Endothelial cell (in vitro differentiated cells): Measurements from ENCODE around the gene LEMD3. TPM values are rescaled to one million over a fixed set of nuclear protein-coding genes. Genes with fewer than 3 reads are reported as not detected.

ENCODE experiments used
- DNase-seq: peaks from one replicate; pipeline ENCODE4 v3.0.0; 2021; ENCODE audit warnings: low spot score
- H3K27ac Mint-ChIP-seq: one replicate; pipeline ENCODE4 v1.8.0; 2021; ENCODE audit warnings: mixed read lengths, inconsistent platforms; ENCODE audit not compliant: unreplicated experiment
- H3K27me3 Mint-ChIP-seq: one replicate; pipeline ENCODE4 v1.8.0; 2021; ENCODE audit warnings: mild to moderate bottlenecking, moderate library complexity, mixed read lengths, inconsistent platforms; ENCODE audit not compliant: unreplicated experiment
- H3K36me3 Mint-ChIP-seq: one replicate; pipeline ENCODE4 v1.8.0; 2021; ENCODE audit warnings: mild to moderate bottlenecking, low read depth, mixed read lengths, inconsistent platforms; ENCODE audit not compliant: unreplicated experiment
- H3K4me1 Mint-ChIP-seq: one replicate; pipeline ENCODE4 v1.8.0; 2021; ENCODE audit warnings: mild to moderate bottlenecking, mixed read lengths, inconsistent platforms; ENCODE audit not compliant: unreplicated experiment
- H3K4me3 Mint-ChIP-seq: one replicate; pipeline ENCODE4 v1.8.0; 2021; ENCODE audit warnings: mild to moderate bottlenecking, mixed read lengths, inconsistent platforms; ENCODE audit not compliant: unreplicated experiment
- H3K9me3 Mint-ChIP-seq: one replicate; pipeline ENCODE4 v1.8.0; 2021; ENCODE audit warnings: mixed read lengths, inconsistent platforms; ENCODE audit not compliant: unreplicated experiment
- total RNA-seq: library from RNA; stranded (reverse); fragmentation: NEBNext Ultra II Directional; extraction: Animal tissue kit (Norgen Biotek cat#: 25700); gene quantifications from one replicate; pipeline ENCODE4 v1.2.1, GENCODE V29; 2021; ENCODE audit not compliant: unreplicated experiment
- TF ChIP-seq, protein P1 (sequence below): fragments of 200-600 bp; sonication (generic); IDR thresholded peaks from one replicate; pipeline ENCODE4 v1.5.0; 2021; ENCODE audit warnings: antibody characterized with exemption; ENCODE audit not compliant: unreplicated experiment

The LEMD3 gene
- total RNA-seq, 1 donor from 2014 or later, result 22.1 TPM

DNA sequence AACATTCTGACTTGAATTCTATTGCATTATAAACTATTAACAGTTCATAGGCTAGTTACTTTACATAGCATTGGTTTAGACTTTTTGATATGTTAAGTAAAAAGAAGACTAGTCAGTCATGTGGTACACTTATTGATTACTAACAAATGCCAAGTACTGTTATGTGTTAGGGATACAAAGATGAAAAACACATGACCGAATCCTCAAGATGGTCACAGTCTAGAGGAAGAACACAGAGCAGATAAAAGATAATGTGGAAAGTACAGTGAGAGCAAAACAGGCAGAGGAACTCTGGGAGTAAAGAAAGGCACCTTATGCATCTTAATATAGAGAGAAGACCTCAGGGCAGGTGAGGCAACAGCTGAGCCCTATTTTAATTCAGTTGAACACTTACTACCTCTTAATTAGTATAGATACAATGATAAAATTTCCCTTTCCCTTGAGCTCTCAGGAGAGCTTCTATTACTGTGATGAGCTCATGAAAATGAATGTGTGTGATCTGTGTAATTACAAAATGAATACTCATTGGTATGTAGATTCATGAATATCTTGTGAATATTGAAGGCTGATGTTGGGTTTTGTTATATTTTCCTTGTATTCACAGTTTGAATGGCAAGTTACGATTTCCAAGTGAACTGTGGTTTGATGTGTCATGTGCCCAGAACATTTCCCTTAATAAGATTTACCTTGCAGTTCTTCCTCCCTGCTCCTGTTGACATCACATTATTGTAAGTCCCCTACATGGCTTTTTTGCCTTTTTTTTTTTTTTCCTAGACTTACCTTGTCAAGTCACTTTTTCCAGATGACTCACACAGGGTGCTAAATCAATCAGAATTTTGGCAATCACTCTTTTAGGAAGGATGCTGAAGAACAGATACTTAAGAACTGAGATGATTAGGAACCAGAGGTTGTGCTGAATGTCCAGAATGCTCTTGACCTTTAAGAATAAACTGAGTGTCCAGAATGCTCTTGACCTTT is 79.6 kb downstream of the LEMD3 start:
- DNase-seq, result no peak
- TF ChIP-seq, protein P1, sequence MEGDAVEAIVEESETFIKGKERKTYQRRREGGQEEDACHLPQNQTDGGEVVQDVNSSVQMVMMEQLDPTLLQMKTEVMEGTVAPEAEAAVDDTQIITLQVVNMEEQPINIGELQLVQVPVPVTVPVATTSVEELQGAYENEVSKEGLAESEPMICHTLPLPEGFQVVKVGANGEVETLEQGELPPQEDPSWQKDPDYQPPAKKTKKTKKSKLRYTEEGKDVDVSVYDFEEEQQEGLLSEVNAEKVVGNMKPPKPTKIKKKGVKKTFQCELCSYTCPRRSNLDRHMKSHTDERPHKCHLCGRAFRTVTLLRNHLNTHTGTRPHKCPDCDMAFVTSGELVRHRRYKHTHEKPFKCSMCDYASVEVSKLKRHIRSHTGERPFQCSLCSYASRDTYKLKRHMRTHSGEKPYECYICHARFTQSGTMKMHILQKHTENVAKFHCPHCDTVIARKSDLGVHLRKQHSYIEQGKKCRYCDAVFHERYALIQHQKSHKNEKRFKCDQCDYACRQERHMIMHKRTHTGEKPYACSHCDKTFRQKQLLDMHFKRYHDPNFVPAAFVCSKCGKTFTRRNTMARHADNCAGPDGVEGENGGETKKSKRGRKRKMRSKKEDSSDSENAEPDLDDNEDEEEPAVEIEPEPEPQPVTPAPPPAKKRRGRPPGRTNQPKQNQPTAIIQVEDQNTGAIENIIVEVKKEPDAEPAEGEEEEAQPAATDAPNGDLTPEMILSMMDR, result no peak
- no peaks in the 10 kb centered on the region for H3K9me3 Mint-ChIP-seq
- H3K36me3 Mint-ChIP-seq, result peaks cover 13% of the 10 kb centered on the region
- H3K27ac Mint-ChIP-seq, result no peak overlapping the region
- no peak overlapping the region for H3K4me3 Mint-ChIP-seq
- no peaks in the 10 kb centered on the region for H3K27me3 Mint-ChIP-seq
- H3K4me1 Mint-ChIP-seq, result no peaks in the 10 kb centered on the region

DNA sequence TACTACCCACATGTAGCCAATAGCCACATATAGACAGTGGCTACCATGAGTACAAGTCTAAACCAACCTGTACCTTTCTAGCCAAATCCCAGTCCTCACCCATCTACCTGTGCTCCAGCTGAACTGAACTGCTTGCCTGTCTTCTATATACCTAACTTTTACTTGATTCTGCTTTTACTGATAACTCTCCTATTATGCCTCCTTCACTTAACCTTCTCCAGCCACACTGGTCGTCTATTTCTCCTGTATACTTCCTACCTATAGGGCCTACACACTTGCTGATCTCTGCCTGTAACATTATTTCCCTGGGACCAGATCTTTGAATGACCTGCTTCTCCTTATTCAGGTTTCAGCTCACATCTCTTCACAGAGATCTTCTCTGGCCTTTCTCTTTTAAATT is 83.1 kb downstream of the LEMD3 start:
- no peak overlapping the region for H3K4me3 Mint-ChIP-seq
- H3K4me1 Mint-ChIP-seq, result peaks cover 4% of the 10 kb centered on the region
- no peak overlapping the region for H3K27ac Mint-ChIP-seq

DNA sequence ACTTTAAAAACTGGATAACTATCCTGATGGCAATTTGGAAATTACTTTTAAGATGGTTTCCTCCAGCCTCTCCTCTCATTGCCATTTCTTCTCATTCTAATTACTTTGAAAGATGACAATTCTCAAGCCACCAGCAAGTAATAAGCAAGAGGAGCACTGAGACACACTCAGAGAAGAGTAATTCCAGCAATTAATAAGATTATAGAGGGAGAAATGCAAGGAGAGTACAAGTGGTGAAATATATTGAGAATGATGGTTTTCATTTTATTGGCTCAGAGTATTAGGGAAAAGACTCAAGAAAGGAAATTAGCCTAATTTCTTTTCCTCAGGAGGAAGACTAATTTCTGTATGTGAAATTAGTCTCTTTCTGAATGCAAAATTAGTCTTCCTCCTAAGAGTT is 88.6 kb downstream of the LEMD3 start:
- peaks cover 3% of the 10 kb centered on the region for H3K27me3 Mint-ChIP-seq
- no peaks in the 10 kb centered on the region for H3K9me3 Mint-ChIP-seq
- no peak for DNase-seq

More for the DNA sequence above, 83.1 kb downstream of the LEMD3 start:
- peaks cover 9% of the 10 kb centered on the region for H3K36me3 Mint-ChIP-seq
- DNase-seq, result no peak
- TF ChIP-seq, protein P1, result no peak
- no peaks in the 10 kb centered on the region for H3K27me3 Mint-ChIP-seq
- H3K9me3 Mint-ChIP-seq, result no peaks in the 10 kb centered on the region

DNA sequence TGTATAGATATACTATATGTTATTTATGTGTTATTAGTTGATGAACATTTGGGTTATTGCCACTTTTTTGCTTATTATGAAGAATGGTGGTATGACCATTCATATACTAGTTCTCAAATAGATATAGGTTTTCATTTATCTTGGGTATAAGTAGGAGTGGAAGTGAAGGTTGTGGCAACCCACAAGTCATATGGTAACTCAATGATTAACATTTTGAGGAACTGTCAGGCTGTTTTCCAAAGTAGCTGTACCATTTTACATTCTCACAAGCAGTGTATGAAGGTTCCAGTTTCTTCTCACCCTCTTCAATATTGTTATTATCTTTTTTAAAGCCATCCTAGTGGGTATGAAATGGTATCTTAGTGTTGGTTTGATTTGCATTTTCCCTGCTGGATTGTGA is 90.1 kb downstream of the LEMD3 start:
- DNase-seq, result no peak
- Mint-ChIP-seq H3K4me1 (peaks cover 3% of the 10 kb centered on the region), H3K27ac (no peak overlapping the region), H3K36me3 (no peaks in the 10 kb centered on the region), H3K9me3 (no peaks in the 10 kb centered on the region), H3K27me3 (peaks cover 3% of the 10 kb centered on the region), H3K4me3 (no peak overlapping the region)
- TF ChIP-seq, protein P1, result no peak

More for the DNA sequence above, 88.6 kb downstream of the LEMD3 start:
- no peaks in the 10 kb centered on the region for H3K36me3 Mint-ChIP-seq
- peaks cover 4% of the 10 kb centered on the region for H3K4me1 Mint-ChIP-seq
- H3K4me3 Mint-ChIP-seq, result no peak overlapping the region
- no peak overlapping the region for H3K27ac Mint-ChIP-seq
- TF ChIP-seq, protein P1, result no peak

DNA sequence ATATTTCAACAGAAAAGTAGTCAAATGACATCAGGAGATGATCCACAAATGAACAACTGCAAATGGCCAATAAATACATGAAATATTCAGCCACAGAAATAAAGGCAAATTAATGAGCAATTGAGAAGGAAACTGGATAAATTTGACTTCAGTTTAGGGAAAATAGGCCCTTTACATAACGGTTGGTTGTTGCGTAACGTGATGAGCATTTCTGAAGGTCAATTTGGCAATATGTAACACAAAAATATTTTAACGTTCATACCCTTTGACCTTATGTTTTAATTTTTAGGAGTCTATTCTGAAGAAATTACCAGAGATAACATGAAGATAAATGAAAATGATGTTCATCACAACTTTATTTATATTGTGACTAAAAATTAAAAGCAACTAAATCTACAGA is 94.4 kb downstream of the LEMD3 start:
- H3K27ac Mint-ChIP-seq, result no peak overlapping the region
- H3K4me1 Mint-ChIP-seq, result peaks cover 2% of the 10 kb centered on the region
- H3K27me3 Mint-ChIP-seq, result no peaks in the 10 kb centered on the region
- no peak for DNase-seq
- H3K4me3 Mint-ChIP-seq, result no peak overlapping the region
- H3K9me3 Mint-ChIP-seq, result no peaks in the 10 kb centered on the region
- no peaks in the 10 kb centered on the region for H3K36me3 Mint-ChIP-seq
- TF ChIP-seq, protein P1, result no peak
